Measurements from ENCODE around the gene RAB6B.

The RAB6B gene

DNA sequence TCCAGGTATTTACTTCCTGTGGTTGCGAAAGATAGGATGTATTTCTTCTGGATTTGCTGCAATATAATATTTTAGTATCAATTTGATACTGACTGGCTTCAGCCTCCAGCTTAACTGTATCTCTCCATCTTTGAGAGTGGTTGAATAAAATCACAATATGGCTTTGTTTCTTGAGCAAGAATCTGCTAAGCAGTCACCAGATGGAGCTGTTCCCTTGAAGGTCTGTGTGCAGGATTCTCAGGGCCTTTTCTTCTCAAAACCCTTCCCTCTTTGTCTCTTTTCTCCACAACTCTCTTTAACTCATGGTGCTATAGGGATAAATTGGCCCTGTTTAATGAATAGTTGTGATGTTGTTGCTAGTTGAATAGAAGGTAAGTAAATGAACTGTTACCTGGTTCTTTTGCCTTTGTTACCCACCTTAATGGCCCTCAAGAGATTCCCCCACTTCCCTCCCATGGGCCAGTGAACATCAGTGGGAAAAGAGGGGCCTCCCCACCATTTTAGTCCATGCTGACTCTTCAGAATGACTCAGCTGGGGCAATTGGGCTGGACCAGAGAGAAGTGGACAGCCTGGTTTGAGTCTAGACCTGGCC lies 34.8 kb upstream of the RAB6B start:
- no peak for DNase-seq (ENCODE audit: low read depth in 2 of 2)

DNA sequence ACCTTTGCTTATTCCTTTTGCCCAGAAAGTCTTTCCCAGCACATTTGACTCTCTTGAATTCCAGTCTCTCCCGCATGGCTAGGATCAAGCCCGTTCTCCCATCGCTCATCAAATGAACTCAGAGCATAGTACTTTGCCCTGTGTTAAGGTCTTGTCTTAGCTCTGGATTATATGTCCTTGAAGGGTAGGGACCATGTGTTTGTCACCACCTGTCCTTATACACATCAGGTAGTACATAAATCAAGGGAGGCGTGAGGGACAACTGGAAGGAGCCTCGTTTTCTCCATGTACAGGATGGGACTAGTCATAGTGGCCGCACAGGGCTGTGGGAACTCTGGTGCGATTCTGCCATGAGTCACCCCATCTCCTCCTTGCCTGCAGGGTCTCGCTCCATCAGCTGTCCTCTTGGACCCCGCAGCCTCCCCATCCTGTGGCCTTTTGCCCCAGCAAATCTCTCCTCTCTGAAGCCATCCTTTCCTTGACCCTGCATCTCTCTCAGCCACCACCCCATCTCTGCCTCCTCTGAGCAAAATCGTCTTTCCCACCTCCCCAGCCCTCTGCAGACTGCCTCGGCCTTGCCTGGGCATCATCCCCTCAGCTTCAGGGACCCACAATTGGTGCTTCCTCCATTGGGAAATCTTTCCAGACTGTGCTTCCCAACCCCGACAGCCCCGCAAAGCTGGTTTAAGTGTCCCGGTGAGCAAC lies 33.4 kb upstream of the RAB6B start:
- no peak for DNase-seq (ENCODE audit: low read depth in 2 of 2)

DNA sequence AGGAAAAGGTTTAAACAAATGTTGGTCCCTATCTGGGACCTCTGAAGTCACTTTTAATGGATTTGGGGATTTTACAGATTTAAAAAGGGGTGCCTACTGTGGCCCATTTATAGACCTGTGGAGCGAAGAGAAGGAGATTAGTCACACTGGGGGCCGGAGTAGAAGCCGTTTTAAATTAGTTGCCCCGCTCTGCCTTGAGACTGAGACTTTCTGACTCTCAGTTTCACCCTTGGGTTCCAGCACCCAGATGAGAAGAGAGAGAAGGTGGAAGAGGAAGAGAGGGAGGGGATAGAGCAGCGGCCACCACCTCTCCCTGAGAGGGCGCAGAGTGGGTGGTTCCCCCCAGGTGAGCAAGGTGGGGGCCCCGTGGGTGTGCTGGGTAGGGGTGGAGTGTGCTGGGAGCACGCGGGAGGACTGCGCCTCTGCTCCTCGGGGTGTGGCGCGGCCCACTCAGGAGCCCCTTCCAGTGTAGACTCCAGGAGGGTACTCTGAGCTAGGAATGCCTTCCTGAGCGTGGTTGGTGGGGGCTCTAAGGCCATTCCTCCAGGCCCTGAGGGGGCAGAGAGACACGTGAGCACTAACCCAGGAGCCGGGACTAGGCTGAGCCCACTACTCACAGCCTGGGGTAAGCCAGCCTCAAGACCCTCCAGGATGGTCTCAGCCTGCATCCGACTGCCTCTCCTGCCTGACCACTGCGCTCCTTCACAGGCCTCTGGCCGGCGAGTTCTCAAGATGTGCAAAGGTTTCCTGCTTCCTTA lies 32.6 kb upstream of the RAB6B start:
- no peak for DNase-seq (ENCODE audit: low read depth in 2 of 2)

- DNase-seq (ENCODE audit: low read depth in 2 of 2), result peak; percentile 25 to 56
Measured at GRCh38 chr3:133927540-133928066, 31.9 kb upstream of the RAB6B start.

- DNase-seq (ENCODE audit: low read depth in 2 of 2), result no peak
Measured at GRCh38 chr3:133926736-133927539, 31.3 kb upstream of the RAB6B start.

DNA sequence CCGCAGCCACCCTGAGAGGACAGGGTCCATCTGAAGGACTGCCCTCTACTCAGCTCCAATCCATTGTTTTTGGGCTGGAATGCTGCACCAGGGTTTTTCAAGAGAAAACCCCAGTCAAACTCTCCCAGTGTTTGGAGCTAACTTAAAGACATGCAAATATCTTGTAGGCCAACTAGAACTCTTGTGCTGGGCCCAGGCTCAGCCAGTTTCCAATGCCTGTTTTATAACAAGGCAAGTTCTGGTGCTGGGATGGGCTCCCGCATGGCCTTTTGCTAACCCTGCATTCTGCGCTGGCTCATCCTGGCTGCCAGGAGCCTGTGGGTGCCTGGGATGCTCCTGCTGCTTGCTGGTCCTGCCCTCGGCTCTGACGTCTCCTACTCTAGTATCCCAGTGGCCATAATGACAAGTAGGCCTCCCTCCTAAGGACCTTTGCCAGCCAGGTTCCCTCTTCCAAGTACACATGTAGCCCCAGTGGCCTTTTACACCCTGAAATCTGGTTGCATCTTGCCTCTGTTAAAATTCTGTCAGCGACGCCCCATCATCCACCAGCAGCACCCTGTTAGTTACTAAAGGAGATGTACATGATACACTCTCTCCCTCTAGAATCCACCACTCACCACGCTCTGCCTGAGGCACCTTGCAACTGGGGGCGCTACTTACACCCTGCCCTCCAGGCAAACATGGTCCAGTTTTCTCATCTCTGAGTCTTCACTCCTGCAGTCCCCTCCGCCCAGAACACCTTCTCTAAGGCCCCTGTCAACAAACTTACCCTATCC lies 30.5 kb upstream of the RAB6B start:
- no peak for DNase-seq (ENCODE audit: low read depth in 2 of 2)

- no peak for DNase-seq (ENCODE audit: low read depth in 2 of 2)
Measured at GRCh38 chr3:133924041-133924440, 28.4 kb upstream of the RAB6B start.

GRCh38 chr3:133921592-133921991 lies 25.9 kb upstream of the RAB6B start:
- no peak for DNase-seq (ENCODE audit: low read depth in 2 of 2)

DNA sequence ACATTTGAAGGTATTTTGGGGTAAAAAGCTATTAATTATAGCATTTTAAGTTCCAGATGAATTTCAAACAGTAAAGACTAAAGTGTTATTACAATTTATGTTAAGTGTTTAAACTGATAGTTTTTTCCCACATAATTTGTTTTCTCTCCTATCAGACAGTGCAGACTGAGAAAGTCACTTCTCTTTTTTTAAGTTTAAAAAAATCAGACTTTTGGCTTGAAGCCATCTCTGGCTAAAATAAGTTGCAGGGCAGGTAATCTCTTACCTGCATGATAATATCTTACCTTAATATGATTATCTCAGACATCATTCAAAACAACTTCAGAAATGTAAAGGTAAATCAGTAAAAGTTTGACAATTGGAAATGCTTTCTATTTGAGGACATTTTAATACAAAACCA lies 21.5 kb upstream of the RAB6B start:
- no peak for DNase-seq (ENCODE audit: low read depth in 2 of 2)

- DNase-seq (ENCODE audit: low read depth in 2 of 2), result no peak
Measured at GRCh38 chr3:133915685-133916658, 20.3 kb upstream of the RAB6B start.

GRCh38 chr3:133914839-133915600 lies 19.3 kb upstream of the RAB6B start:
- no peak for DNase-seq (ENCODE audit: low read depth in 2 of 2)

GRCh38 chr3:133910422-133910821 lies 14.7 kb upstream of the RAB6B start:
- DNase-seq (ENCODE audit: low read depth in 2 of 2), result no peak

DNA sequence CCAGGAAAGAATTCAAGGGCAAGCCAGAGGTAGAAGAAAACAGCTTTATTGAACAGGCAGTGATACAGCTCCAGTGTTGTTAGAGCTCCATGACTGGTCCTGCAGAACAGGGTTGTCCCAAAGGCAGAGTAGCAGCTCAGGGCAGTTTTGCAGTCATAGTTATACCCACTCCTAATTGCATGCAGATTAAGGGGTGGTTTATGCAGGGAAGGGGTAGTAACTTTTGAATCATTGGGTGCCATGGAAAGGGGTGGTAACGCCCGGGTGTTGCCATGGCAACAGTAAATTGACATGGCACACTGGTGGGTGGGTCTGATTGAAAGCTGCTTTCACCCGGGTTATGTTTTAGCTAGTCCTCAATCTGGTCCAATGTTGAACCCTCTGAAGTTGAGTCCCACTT lies 9.7 kb upstream of the RAB6B start:
- no peak for DNase-seq (ENCODE audit: low read depth in 2 of 2)

GRCh38 chr3:133901847-133902246 lies 6.2 kb upstream of the RAB6B start:
- DNase-seq (ENCODE audit: low read depth in 2 of 2), result no peak

DNA sequence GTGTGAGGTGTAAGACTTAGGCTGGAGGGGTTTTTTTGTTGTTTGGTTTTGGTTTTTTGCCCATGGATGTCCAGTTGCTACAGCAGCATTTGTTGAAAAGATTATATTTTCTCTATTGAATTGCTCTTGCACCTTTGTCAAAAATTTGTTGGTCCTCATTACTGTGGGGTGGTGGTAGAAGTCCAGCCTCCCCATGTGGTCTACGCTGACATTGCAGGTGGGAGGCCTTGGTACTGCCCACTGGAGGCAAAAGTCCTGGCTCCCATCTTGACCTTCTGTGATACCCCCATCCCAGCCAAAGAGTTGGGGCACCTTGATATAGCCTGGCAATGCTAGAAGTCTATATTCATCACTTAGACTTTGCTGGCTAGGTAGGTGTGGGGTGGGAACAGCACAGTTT lies 5.4 kb upstream of the RAB6B start:
- no peak for DNase-seq (ENCODE audit: low read depth in 2 of 2)

DNA sequence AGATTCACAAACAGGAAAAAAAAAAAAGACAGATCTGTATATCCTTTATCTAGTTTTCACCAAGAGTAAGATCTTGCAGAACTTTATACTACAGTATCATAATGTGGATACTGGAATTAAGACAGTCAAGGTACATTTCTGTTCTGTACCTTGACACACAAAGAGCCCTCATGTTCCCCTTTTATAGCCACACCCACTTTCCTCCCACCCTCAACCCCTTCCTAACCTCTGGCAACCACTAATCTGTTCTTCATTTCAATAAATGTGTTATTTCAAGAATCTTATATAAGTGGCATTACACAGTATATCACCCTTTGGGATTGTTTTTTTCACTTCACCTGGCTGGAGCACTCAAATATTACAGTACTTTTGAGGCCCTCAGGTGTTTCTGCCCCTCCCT lies 3.6 kb upstream of the RAB6B start:
- DNase-seq (ENCODE audit: low read depth in 2 of 2), result no peak

- no peak for DNase-seq (ENCODE audit: low read depth in 2 of 2)
Measured at GRCh38 chr3:133897547-133897946, 1.9 kb upstream of the RAB6B start.

GRCh38 chr3:133896002-133896761 lies 500 bp upstream of the RAB6B start:
- no peak for DNase-seq (ENCODE audit: low read depth in 2 of 2)

Measured in stimulated activated CD4-positive, alpha-beta T cell treated with anti-CD3 and anti-CD28 coated beads, Interleukin-12 subunit alpha, Interleukin-12 subunit beta, amount 100 ng/mL, for 24 hours (primary cell).